CD4-positive, CD25-positive, alpha-beta regulatory T cell (primary cell): ENCODE data around the gene NAXD. TPM values are rescaled to one million over a fixed set of nuclear protein-coding genes. Genes with fewer than 3 reads are reported as not detected.
A peak's percentile ranks its signal among the peaks of the same experiment; 100 is the strongest.

Source experiments
- ATAC-seq, 2 donors: fragments of 150-1000 bp; cut with Tn5 transposase; one replicate each; pipeline ENCODE4 v1.10.0; 2021; ENCODE audit warnings: low read depth in 2 of 2, moderate number of reproducible peaks in 2 of 2, moderate library complexity in 1 of 2
- DNase-seq, 3 donors: peaks; one replicate each; pipeline versions ENCODE4 v3.0.0 to v3.0.0-alpha.2; 2012 to 2022; ENCODE audit warnings: mixed read lengths in 1 of 3
- H3K27ac ChIP-seq: one replicate; pipeline ENCODE4 v1.7.0; 2013; ENCODE audit warnings: mild to moderate bottlenecking, low read length; ENCODE audit not compliant: insufficient read depth, poor library complexity, severe bottlenecking
- H3K27me3 ChIP-seq: one replicate; pipeline ENCODE4 v1.7.0; 2013; ENCODE audit warnings: low read length; ENCODE audit not compliant: control insufficient read depth, insufficient read depth
- H3K36me3 ChIP-seq: one replicate; pipeline ENCODE4 v1.7.0; 2013; ENCODE audit warnings: mild to moderate bottlenecking, low read length, moderate library complexity; ENCODE audit not compliant: control insufficient read depth, insufficient read depth
- H3K4me1 ChIP-seq: 2 replicates; pipeline ENCODE4 v1.7.0; 2013; ENCODE audit warnings: mild to moderate bottlenecking, low read length; ENCODE audit not compliant: insufficient read depth, control insufficient read depth, poor library complexity, severe bottlenecking
- H3K4me3 ChIP-seq: one replicate; pipeline ENCODE4 v1.7.0; 2013; ENCODE audit warnings: low read depth, mild to moderate bottlenecking, low read length, moderate library complexity
- H3K9me3 ChIP-seq, 2 experiments: 1 replicate in 1 of 2; 2 replicates in 1 of 2; pipeline ENCODE4 v1.7.0; 2013; ENCODE audit warnings: low read length in 2 of 2, mild to moderate bottlenecking in 1 of 2, moderate library complexity in 1 of 2; ENCODE audit not compliant: control insufficient read depth in 2 of 2
- H3K27ac Mint-ChIP-seq, 3 donors: one replicate each; pipeline ENCODE4 v1.8.0; 2020 to 2022; ENCODE audit warnings: mild to moderate bottlenecking in 3 of 3, mixed read lengths in 3 of 3, moderate library complexity in 2 of 3
- H3K27me3 Mint-ChIP-seq: one replicate; pipeline ENCODE4 v1.8.0; 2022; ENCODE audit warnings: mild to moderate bottlenecking, mixed read lengths
- H3K36me3 Mint-ChIP-seq: one replicate; pipeline ENCODE4 v1.8.0; 2020; ENCODE audit warnings: mixed read lengths
- H3K4me1 Mint-ChIP-seq, 4 donors: one replicate each; pipeline ENCODE4 v1.8.0; 2020 to 2022; ENCODE audit warnings: mixed read lengths in 4 of 4, mild to moderate bottlenecking in 1 of 4
- H3K4me3 Mint-ChIP-seq, 4 donors: one replicate each; pipeline ENCODE4 v1.8.0; 2020 to 2022; ENCODE audit warnings: mild to moderate bottlenecking in 4 of 4, mixed read lengths in 4 of 4, moderate library complexity in 3 of 4
- H3K9me3 Mint-ChIP-seq, 7 donors: one replicate each; pipeline ENCODE4 v1.8.0; 2020 to 2022; ENCODE audit warnings: mixed read lengths in 7 of 7, mild to moderate bottlenecking in 3 of 7, moderate library complexity in 2 of 7
- polyA plus RNA-seq, 4 donors: library from polyadenylated mRNA; unstranded; fragments of 300-500 nt; fragmentation: Illumina TruSeq; gene quantifications; one replicate each; pipeline ENCODE4 v1.2.3, GENCODE V29; 2021
- total RNA-seq: library from RNA; stranded (reverse); gene quantifications from one replicate; pipeline ENCODE4 v1.2.3, GENCODE V29; 2022

NAXD gene
- total and polyA plus RNA-seq, 5 donors from 2014 or later = 20.8 to 28.2 (median 24.4) TPM

- Mint-ChIP-seq H3K27me3 (peaks cover 36% of the 10 kb centered on the region), H3K4me1 (peaks cover 0 to 7% (median 3%) of the 10 kb centered on the region in 4 donors), H3K36me3 (no peaks in the 10 kb centered on the region), H3K4me3 (no peak overlapping the region), H3K9me3 (peaks cover 0 to 2% (median 0%) of the 10 kb centered on the region in 7 donors), H3K27ac (no peak overlapping the region)
- H3K9me3 ChIP-seq = no peaks in the 10 kb centered on the region
- DNase-seq (no peak), ATAC-seq (no peak)
- H3K27me3 ChIP-seq = peaks cover 3% of the 10 kb centered on the region
- H3K4me1 ChIP-seq = no peaks in the 10 kb centered on the region
- H3K36me3 ChIP-seq = no peaks in the 10 kb centered on the region
- no peak overlapping the region for H3K4me3 ChIP-seq
- H3K27ac ChIP-seq = no peak overlapping the region
These were observed 41.2 kb upstream of the NAXD start for GRCh38 chr13:110574161-110574560.

GRCh38 chr13:110575322-110576069 is 39.8 kb upstream of the NAXD start:
- Mint-ChIP-seq H3K36me3 (no peaks in the 10 kb centered on the region), H3K4me3 (no peak overlapping the region), H3K4me1 (peaks cover 0 to 7% (median 3%) of the 10 kb centered on the region in 4 donors), H3K9me3 (no peaks in the 10 kb centered on the region), H3K27me3 (peaks cover 36% of the 10 kb centered on the region), H3K27ac (no peak overlapping the region)
- H3K4me1 ChIP-seq = no peaks in the 10 kb centered on the region
- no peaks in the 10 kb centered on the region for H3K9me3 ChIP-seq
- ATAC-seq = no peak
- no peak overlapping the region for H3K27ac ChIP-seq
- H3K27me3 ChIP-seq = peaks cover 3% of the 10 kb centered on the region
- no peaks in the 10 kb centered on the region for H3K36me3 ChIP-seq
- no peak overlapping the region for H3K4me3 ChIP-seq
- DNase-seq = peak in 1 of 3 donors; percentile 15

GRCh38 chr13:110576070-110576394 is 39.3 kb upstream of the NAXD start:
- no peaks in the 10 kb centered on the region for H3K36me3 Mint-ChIP-seq
- Histone ChIP-seq H3K4me3 (no peak overlapping the region), H3K4me1 (no peaks in the 10 kb centered on the region), H3K36me3 (no peaks in the 10 kb centered on the region), H3K9me3 (no peaks in the 10 kb centered on the region), H3K27me3 (peaks cover 5% of the 10 kb centered on the region), H3K27ac (no peak overlapping the region)
- peaks cover 33% of the 10 kb centered on the region for H3K27me3 Mint-ChIP-seq
- peaks cover 0 to 7% (median 3%) of the 10 kb centered on the region in 4 donors for H3K4me1 Mint-ChIP-seq
- H3K9me3 Mint-ChIP-seq = no peaks in the 10 kb centered on the region
- DNase-seq (no peak), ATAC-seq (no peak)
- no peak overlapping the region for H3K27ac Mint-ChIP-seq
- no peak overlapping the region for H3K4me3 Mint-ChIP-seq

GRCh38 chr13:110576736-110577476 is 38.4 kb upstream of the NAXD start:
- Histone ChIP-seq H3K27me3 (peaks cover 5% of the 10 kb centered on the region), H3K27ac (no peak overlapping the region), H3K4me3 (no peak overlapping the region), H3K4me1 (no peaks in the 10 kb centered on the region), H3K9me3 (no peaks in the 10 kb centered on the region), H3K36me3 (no peaks in the 10 kb centered on the region)
- H3K36me3 Mint-ChIP-seq = no peaks in the 10 kb centered on the region
- peak overlapping the region in 1 of 4 donors; percentile 24 for H3K4me3 Mint-ChIP-seq
- no peak for DNase-seq
- H3K27ac Mint-ChIP-seq = no peak overlapping the region
- ATAC-seq = no peak
- H3K4me1 Mint-ChIP-seq = peaks cover 0 to 7% (median 3%) of the 10 kb centered on the region in 4 donors
- H3K27me3 Mint-ChIP-seq = peaks cover 28% of the 10 kb centered on the region
- no peaks in the 10 kb centered on the region for H3K9me3 Mint-ChIP-seq

- Mint-ChIP-seq H3K9me3 (peaks cover 0 to 3% (median 0%) of the 10 kb centered on the region in 7 donors), H3K4me3 (no peak overlapping the region), H3K27me3 (peaks cover 28% of the 10 kb centered on the region), H3K4me1 (peaks cover 0 to 7% (median 3%) of the 10 kb centered on the region in 4 donors), H3K27ac (peak overlapping the region in 1 of 3 donors; percentile 27), H3K36me3 (no peaks in the 10 kb centered on the region)
- H3K4me3 ChIP-seq = no peak overlapping the region
- H3K27ac ChIP-seq = no peak overlapping the region
- DNase-seq (no peak), ATAC-seq (no peak)
- no peaks in the 10 kb centered on the region for H3K4me1 ChIP-seq
- H3K9me3 ChIP-seq = no peaks in the 10 kb centered on the region
- H3K27me3 ChIP-seq = peaks cover 2% of the 10 kb centered on the region
- H3K36me3 ChIP-seq = no peaks in the 10 kb centered on the region
These were observed 37.0 kb upstream of the NAXD start for GRCh38 chr13:110578363-110578762.

GRCh38 chr13:110580800-110581199 is 34.5 kb upstream of the NAXD start:
- H3K4me3 ChIP-seq = no peak overlapping the region
- H3K4me3 Mint-ChIP-seq = no peak overlapping the region
- H3K27ac ChIP-seq = no peak overlapping the region
- DNase-seq (no peak), ATAC-seq (no peak)
- H3K4me1 Mint-ChIP-seq = peaks cover 0 to 4% (median 0%) of the 10 kb centered on the region in 4 donors
- H3K36me3 ChIP-seq = no peaks in the 10 kb centered on the region
- H3K36me3 Mint-ChIP-seq = no peaks in the 10 kb centered on the region
- no peaks in the 10 kb centered on the region for H3K9me3 ChIP-seq
- H3K27me3 ChIP-seq = peaks cover 4% of the 10 kb centered on the region
- H3K27me3 Mint-ChIP-seq = peaks cover 11% of the 10 kb centered on the region
- H3K27ac Mint-ChIP-seq = no peak overlapping the region
- H3K9me3 Mint-ChIP-seq = peaks cover 0 to 3% (median 0%) of the 10 kb centered on the region in 7 donors
- no peaks in the 10 kb centered on the region for H3K4me1 ChIP-seq

- peaks cover 0 to 3% (median 0%) of the 10 kb centered on the region in 7 donors for H3K9me3 Mint-ChIP-seq
- H3K4me3 Mint-ChIP-seq = no peak overlapping the region
- Histone ChIP-seq H3K4me1 (no peaks in the 10 kb centered on the region), H3K27me3 (peaks cover 4% of the 10 kb centered on the region), H3K27ac (no peak overlapping the region), H3K9me3 (no peaks in the 10 kb centered on the region), H3K4me3 (no peak overlapping the region), H3K36me3 (no peaks in the 10 kb centered on the region)
- peak overlapping the region in 1 of 3 donors; percentile 26 for H3K27ac Mint-ChIP-seq
- H3K4me1 Mint-ChIP-seq = no peaks in the 10 kb centered on the region
- no peak for DNase-seq
- H3K27me3 Mint-ChIP-seq = peaks cover 11% of the 10 kb centered on the region
- no peak for ATAC-seq
- H3K36me3 Mint-ChIP-seq = no peaks in the 10 kb centered on the region
These were observed 33.7 kb upstream of the NAXD start for GRCh38 chr13:110581506-110582185.
